HEK293T (cell line): ENCODE measurements around the gene ENPP1.

ENCODE experiments used
- CTCF ChIA-PET: fragments of 350-600 bp; formaldehyde crosslinking; extraction: SDS; loops from one replicate; lab custom pipeline; 2021; ENCODE audit warnings: antibody characterized with exemption, inconsistent platforms; lab: Yijun Ruan, JAX
- POLR2A ChIA-PET: fragments of 350-600 bp; formaldehyde crosslinking; extraction: SDS; loops from one replicate; lab custom pipeline; 2020; ENCODE audit warnings: antibody characterized with exemption, inconsistent platforms; lab: Yijun Ruan, JAX
- DNase-seq: peaks from one replicate; pipeline ENCODE4 v3.0.0; 2012; ENCODE audit warnings: mixed read lengths; ENCODE audit errors: extremely low spot score
- ARNT ChIP-seq: fragments of 450-650 bp; IDR thresholded peaks from 2 replicates; pipeline ENCODE4 v1.6.1; 2017; ENCODE audit warnings: mild to moderate bottlenecking
- BHLHE40 ChIP-seq: fragments of 450-650 bp; IDR thresholded peaks from 2 replicates; pipeline ENCODE4 v1.6.1; 2016; ENCODE audit warnings: mild to moderate bottlenecking, moderate library complexity, borderline replicate concordance
- CTBP1 ChIP-seq: fragments of 450-650 bp; IDR thresholded peaks from 2 replicates; pipeline ENCODE4 v1.6.1; 2016; ENCODE audit warnings: borderline replicate concordance
- ELF4 ChIP-seq: fragments of 450-650 bp; IDR thresholded peaks from 2 replicates; pipeline ENCODE4 v1.6.1; 2017; ENCODE audit warnings: antibody characterized with exemption
- FOXA1 ChIP-seq: fragments of 450-650 bp; IDR thresholded peaks from 2 replicates; pipeline ENCODE4 v1.6.1; 2016; ENCODE audit warnings: mild to moderate bottlenecking
- FOXK2 ChIP-seq: fragments of 450-650 bp; IDR thresholded peaks from 2 replicates; pipeline ENCODE4 v1.6.1; 2016; ENCODE audit warnings: mild to moderate bottlenecking
- FOXM1 ChIP-seq: fragments of 450-650 bp; IDR thresholded peaks from 2 replicates; pipeline ENCODE4 v1.6.1; 2017; ENCODE audit warnings: mild to moderate bottlenecking, borderline replicate concordance
- HDGF ChIP-seq: fragments of 450-650 bp; IDR thresholded peaks from 2 replicates; pipeline ENCODE4 v1.6.1; 2017; ENCODE audit warnings: antibody characterized with exemption, borderline replicate concordance
- L3MBTL2 ChIP-seq: fragments of 450-650 bp; conservative IDR thresholded peaks from 2 replicates; pipeline ENCODE4 v1.6.1; 2016; ENCODE audit warnings: mild to moderate bottlenecking
- LEF1 ChIP-seq: fragments of 450-650 bp; IDR thresholded peaks from 2 replicates; pipeline ENCODE4 v1.6.1; 2017; ENCODE audit warnings: mild to moderate bottlenecking, borderline replicate concordance
- NFRKB ChIP-seq: fragments of 450-650 bp; IDR thresholded peaks from 2 replicates; pipeline ENCODE4 v1.6.1; 2016; ENCODE audit warnings: mild to moderate bottlenecking, moderate library complexity
- PKNOX1 ChIP-seq: fragments of 450-650 bp; IDR thresholded peaks from 2 replicates; pipeline ENCODE4 v1.6.1; 2016
- SP1 ChIP-seq: fragments of 450-650 bp; IDR thresholded peaks from 2 replicates; pipeline ENCODE4 v1.6.1; 2017
- SUZ12 ChIP-seq: fragments of 450-650 bp; IDR thresholded peaks from 2 replicates; pipeline ENCODE4 v1.6.1; 2016; ENCODE audit warnings: mild to moderate bottlenecking
- TARDBP ChIP-seq: fragments of 450-650 bp; IDR thresholded peaks from 2 replicates; pipeline ENCODE4 v1.6.1; 2016
- ZNF384 ChIP-seq: fragments of 450-650 bp; IDR thresholded peaks from 2 replicates; pipeline ENCODE4 v1.6.1; 2016

Gene ENPP1

GRCh38 chr6:131924881-131925474 lies 117.2 kb downstream of the ENPP1 start:
- POLR2A ChIA-PET = no interaction called here

GRCh38 chr6:131929264-131929663 lies 121.4 kb downstream of the ENPP1 start:
- CTCF ChIA-PET = no interaction called here

More at GRCh38 chr6:131924881-131925474, 117.2 kb downstream of the ENPP1 start:
- TF ChIP-seq FOXK2 (no peak), ELF4 (no peak), BHLHE40 (no peak), NFRKB (no peak), PKNOX1 (peak; percentile 28; the same call in 1 of the 2 replicates), FOXM1 (no peak), ZNF384 (no peak)
- DNase-seq = peak; percentile 45
- CTCF ChIA-PET = interaction anchor here (0.8 to 1.9 kb wide), 14 partner anchors 10 to 375 kb away, joined by 3 to 8 read pairs (median 3); no protein-coding TSS in a partner anchor

GRCh38 chr6:131929976-131930375 lies 122.2 kb downstream of the ENPP1 start:
- CTCF ChIA-PET = interaction anchor here (1.2 kb wide), 1 partner anchor 15 kb away, joined by 4 read pairs; no protein-coding TSS in a partner anchor
- POLR2A ChIA-PET = no interaction called here
- no peak for DNase-seq
- no peak for TF ChIP-seq TARDBP
- TF ChIP-seq HDGF = no peak
- no peak for TF ChIP-seq SUZ12
- TF ChIP-seq FOXK2 = no peak
- no peak for TF ChIP-seq LEF1
- TF ChIP-seq L3MBTL2 = no peak
- TF ChIP-seq ELF4 = no peak
- TF ChIP-seq FOXM1 = no peak
- TF ChIP-seq FOXA1 = no peak
- no peak for TF ChIP-seq BHLHE40
- TF ChIP-seq NFRKB = no peak
- TF ChIP-seq ZNF384 = no peak
- TF ChIP-seq SP1 = no peak
- TF ChIP-seq CTBP1 = no peak
- no peak for TF ChIP-seq ARNT
- no peak; the same call in 1 of the 2 replicates for TF ChIP-seq PKNOX1

More at GRCh38 chr6:131929264-131929663, 121.4 kb downstream of the ENPP1 start:
- TF ChIP-seq FOXK2 (no peak), PKNOX1 (no peak), L3MBTL2 (no peak), BHLHE40 (no peak), NFRKB (no peak), CTBP1 (no peak), SUZ12 (no peak), ARNT (no peak), ELF4 (no peak), SP1 (no peak), FOXA1 (no peak), FOXM1 (no peak)
- POLR2A ChIA-PET = no interaction called here
- no peak for DNase-seq

GRCh38 chr6:131931063-131931750 lies 123.4 kb downstream of the ENPP1 start:
- ChIA-PET POLR2A (no interaction called here), CTCF (interaction anchor here (0.5 to 1.7 kb wide), 5 partner anchors 8 to 738 kb away, joined by 3 to 6 read pairs (median 4); no protein-coding TSS in a partner anchor)
- no peak for DNase-seq
- no peak for TF ChIP-seq ARNT
- TF ChIP-seq LEF1 = no peak
- no peak for TF ChIP-seq HDGF
- no peak for TF ChIP-seq SP1
- no peak for TF ChIP-seq FOXA1
- TF ChIP-seq TARDBP = no peak
- TF ChIP-seq BHLHE40 = no peak
- TF ChIP-seq FOXM1 = no peak
- no peak for TF ChIP-seq ELF4
- no peak for TF ChIP-seq CTBP1
- no peak for TF ChIP-seq SUZ12
- no peak for TF ChIP-seq PKNOX1
- TF ChIP-seq FOXK2 = no peak
- TF ChIP-seq NFRKB = no peak
- no peak for TF ChIP-seq ZNF384
- TF ChIP-seq L3MBTL2 = no peak

GRCh38 chr6:131936156-131936555 lies 128.3 kb downstream of the ENPP1 start:
- ChIA-PET POLR2A (no interaction called here), CTCF (interaction anchor here (1.8 kb wide), 1 partner anchor 11 kb away, joined by 6 read pairs; no protein-coding TSS in a partner anchor)
- no peak for TF ChIP-seq ZNF384
- TF ChIP-seq SP1 = no peak
- TF ChIP-seq CTBP1 = no peak
- TF ChIP-seq FOXK2 = no peak
- no peak for TF ChIP-seq TARDBP
- TF ChIP-seq NFRKB = no peak
- TF ChIP-seq SUZ12 = no peak
- TF ChIP-seq PKNOX1 = no peak
- TF ChIP-seq LEF1 = no peak
- TF ChIP-seq L3MBTL2 = no peak
- no peak for DNase-seq
